HG03139 (cell line): ENCODE results near the gene DNAJC16.

Experiments
- ATAC-seq: cut with Tn5 transposase; IDR thresholded peaks from one replicate; pipeline ENCODE4 v1.9.1; 2021; ENCODE audit not compliant: unreplicated experiment

The DNAJC16 gene

DNA sequence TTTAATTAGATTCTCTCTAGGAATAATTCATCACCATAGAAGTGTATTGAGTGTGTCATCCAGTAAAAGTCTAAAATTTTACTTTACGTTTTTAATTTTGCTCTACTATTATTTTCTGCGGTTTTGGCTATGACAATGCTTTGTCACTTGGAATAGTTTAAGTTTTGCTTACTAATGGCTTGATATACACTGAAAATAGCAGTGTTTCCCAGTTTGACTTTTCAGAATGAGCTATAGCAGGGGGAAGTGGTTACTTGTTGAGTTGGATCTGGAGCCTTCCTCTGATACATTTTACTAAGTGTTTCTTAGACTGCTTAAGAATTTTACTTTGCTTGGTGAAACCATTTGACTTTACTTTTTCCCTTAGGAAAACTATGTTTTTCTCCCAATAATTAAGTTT is 5.0 kb downstream of the DNAJC16 start:
- ATAC-seq = no peak

DNA sequence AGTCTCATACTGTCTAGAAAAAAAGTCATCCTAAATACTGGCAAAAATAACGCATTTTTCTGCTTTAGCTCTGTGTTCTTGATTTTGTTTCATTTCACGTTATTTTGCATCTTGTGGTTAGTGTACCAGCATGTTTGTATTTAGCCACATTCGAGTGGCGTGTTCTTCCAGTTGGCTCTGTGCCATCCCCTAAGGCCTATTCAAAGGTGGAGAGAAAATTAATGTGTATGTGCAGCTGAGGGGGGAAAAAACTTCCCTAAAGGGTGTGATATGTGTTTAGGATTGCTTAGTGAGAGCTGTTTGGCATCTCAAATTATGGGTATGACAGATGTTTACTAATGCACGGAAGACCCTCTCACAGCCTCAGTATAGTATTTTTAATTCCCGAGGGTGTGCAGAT is 12.1 kb downstream of the DNAJC16 start:
- ATAC-seq = no peak

DNA sequence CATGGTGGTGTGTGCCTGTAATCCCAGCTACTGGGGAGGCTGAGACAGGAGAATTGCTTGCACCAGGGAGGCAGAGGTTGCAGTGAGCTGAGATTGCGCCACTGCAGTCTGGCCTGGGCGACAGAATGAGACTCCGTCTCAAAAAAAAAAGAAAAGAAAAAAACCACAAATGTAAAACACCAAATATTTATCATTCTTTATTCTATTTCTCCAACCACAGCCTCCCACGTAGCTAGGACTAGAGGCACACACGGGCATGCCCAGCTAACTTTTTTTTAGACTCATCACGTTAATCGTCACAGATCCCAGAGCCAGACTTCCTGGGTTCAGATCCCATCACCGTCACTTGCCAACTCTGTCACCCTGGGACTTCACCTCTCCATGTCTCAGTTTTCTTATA is 13.5 kb downstream of the DNAJC16 start:
- no peak for ATAC-seq

DNA sequence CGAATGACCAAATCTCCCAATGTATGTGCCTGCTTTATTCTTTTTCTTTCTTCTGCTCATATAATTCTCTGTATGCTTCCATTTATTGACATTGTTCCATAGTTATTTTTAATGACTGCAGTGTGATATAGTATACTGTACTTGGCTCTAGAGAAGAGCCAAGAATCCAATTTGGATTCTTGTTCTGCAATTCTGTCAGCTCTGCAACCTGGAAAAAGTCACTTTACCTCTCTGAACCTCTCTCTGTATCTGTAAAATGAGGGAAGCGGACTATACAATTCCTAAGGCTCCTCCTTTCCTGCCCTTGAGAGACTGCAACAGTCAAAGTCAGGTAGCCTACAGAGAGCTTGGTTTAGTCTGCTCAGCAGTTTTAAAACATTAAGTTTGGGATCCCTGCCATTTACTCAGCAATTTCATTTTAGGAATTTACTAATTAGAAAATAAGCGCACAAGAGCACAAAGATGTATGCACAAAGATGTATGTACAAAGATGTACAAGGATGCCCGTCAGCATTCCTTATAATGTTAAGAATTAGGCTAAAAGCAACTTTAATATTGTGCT is 14.7 kb downstream of the DNAJC16 start:
- no peak for ATAC-seq

DNA sequence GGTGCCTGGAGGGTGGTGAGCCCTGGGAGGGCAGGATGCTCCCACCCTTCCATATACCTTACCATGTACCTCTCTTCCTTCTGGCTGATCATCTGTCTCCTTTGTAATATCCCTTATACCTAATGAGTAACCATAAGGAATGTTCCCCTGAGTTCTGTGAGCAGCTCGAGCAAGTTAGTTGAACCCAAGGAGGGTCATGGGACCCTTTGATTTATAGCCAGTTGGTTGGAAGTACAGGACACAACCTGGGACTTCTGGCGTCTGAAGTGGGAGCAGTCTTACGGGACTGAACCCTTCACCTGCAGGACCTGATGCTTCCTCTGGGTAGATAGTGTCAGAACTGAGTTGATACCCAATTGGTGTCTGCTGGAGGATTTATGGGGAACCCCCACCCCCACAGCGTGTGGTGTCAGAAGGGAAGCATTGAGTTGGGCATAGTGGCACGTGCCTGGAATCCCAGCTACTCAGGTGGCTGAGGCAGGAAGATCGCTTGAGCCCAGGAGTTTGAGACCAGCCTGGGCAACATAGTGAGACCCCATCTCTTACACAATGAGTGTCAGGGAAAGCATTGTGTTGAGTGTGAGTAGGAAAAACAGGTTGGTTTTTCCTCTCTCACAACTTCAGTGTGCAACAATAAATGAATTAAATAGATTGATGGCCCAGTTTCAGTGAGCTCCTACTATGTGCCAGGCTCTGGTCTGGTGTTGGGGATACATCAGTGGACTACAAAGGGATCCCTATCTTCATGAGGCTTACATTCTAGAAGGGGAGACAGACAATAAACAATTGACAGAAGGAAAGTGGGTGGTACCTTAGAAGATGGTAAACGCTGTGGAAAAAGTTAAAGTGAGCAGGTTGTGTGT is 16.0 kb downstream of the DNAJC16 start:
- ATAC-seq = no peak

DNA sequence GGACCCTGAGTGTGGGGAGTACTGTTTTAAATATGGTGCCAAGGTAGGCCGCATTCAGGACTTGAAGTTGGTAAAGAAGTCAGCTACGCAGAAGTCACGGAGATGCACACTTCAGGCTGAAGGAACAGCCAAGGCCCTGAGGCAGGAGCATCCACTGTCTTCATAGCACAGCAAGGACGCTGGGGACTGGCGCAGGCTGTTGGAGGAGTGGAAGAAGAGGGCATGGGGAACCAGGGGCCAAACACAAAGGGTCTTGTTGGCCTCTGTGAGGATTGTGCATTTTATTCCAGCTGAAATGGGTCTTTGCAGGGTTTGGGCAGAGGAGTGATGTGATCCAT is 16.6 kb downstream of the DNAJC16 start:
- ATAC-seq = no peak

DNA sequence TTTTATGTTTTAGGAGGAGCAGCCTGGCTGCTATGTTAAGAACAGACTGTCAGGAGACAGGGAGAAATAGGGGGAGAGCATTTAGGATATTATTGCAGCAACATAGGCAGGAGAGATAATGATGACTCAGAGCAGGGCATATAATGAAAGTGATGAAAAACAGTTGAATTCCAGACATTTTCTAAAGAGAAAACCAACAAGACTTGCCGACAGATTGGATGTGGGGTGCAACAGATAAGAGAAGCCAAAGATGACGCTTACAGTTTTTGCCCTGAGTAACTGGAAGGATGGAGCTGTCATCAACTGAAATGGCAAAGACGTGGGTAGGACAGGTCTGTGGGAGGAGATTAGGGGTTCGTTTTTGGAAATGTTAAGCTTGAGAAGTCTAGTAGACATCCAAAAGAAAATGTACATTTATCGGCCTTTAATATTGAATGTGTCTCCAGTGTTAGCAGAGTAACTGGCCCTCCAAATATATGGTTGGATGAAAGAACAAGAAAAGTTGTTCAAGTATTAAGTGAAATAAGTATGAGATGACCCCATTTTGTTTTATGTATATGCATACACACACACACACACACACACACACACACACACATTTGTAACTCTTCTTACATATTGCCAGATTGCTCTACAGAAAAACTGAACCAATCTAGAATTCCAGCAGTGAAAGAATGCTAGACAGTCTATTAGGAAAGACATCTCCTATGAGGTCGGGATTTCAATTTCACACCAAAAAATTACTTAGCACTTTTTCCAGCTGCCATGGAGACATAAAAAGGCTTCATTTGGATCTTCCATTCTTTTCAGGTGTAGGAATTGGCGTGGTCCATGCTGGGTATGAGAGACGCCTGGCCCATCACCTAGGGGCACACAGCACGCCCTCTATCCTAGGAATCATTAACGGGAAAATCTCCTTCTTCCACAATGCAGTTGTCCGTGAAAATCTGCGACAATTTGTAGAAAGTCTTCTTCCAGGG is 17.2 kb downstream of the DNAJC16 start:
- ATAC-seq = no peak

DNA sequence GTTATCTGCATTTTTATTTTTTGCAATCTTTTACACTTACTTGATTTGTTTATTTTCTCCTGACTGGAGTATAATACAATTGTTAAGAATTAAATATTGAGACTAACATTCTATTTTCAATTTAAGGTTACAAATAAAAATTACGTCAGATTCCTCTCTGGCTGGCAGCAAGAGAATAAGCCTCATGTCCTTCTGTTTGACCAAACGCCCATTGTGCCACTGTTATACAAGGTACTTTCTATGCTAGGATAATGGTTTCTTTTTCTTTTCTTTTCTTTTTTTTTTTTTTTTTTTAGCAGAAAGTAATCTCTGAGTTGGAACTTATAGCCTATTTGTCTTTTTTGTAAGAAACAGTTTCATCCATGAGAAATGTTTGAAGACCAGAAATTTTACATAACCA is 20.0 kb downstream of the DNAJC16 start:
- no peak for ATAC-seq

DNA sequence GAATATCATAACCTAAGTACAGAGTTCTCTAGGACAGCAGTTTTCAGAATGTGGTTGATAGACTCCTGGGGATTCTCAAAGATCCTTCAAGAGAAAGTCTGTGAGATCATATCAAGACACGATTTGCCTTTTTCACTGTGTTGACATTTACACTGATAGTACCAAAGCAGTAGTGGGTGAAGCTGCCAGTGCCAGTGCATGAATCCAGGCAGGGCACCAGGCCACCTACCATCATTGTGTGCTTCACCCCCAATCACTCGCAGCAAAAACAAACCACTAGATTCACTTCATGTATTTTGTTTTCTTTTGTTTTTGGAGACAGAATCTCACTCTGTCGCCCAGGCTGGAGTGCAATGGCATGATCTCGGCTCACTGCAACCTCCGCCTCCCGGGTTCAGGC is 23.9 kb downstream of the DNAJC16 start:
- ATAC-seq = no peak

DNA sequence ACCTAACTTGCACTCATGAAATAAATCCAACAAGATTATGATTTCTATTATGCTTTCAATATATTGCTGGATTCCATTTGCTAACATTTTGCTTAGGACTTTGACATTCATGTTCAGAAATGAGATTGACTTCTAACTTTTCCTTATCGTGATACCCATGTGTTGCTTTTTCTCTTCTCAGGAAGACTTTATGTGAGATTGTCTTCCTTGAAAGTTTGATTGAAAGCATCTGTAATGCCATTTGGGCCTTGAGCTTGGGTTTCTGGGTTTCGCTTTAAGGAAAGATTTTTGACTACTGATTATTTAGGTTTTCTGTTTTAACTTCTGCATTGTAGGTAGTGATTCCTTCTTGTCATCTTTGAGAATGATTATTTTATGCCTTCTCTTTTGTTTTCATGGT is 30.4 kb downstream of the DNAJC16 start:
- ATAC-seq = no peak

DNA sequence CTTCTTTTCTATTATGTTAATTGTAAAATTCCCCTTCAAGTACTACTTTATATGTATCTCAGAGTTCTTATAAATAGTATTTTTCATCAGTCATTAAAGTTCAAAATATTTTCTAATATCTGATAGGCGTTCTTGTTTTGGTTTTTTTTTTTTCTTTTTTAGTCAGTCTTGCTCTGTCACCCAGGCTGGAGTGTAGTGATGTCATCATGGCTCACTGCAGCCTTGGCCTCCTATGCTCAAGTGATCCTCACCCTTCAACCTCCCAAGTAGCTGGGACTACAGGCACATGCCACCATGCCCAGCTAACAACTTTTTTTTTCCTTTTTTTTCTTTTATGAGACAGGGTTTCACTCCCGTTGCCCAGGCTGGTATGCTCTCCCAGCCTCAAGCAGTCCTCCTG is 30.9 kb downstream of the DNAJC16 start:
- ATAC-seq = no peak

DNA sequence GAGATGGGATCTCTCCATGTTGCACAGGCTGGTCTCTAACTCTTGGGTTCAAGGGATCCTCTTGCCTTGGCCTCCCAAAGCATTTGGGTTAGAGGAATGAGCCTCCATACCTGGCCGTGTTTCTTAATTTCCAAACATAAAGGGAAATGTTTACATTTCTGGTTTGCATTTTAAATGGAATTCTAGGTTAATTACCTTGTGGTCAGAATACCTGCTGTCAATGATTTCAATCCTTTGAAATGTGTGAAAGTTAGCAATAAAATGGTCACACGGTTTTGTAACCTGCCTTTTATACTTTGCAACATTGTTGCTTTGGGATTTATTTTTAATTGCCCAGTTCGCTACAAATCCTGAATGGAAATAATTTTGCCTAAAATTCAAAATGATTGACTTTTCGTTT is 31.9 kb downstream of the DNAJC16 start:
- ATAC-seq = no peak

DNA sequence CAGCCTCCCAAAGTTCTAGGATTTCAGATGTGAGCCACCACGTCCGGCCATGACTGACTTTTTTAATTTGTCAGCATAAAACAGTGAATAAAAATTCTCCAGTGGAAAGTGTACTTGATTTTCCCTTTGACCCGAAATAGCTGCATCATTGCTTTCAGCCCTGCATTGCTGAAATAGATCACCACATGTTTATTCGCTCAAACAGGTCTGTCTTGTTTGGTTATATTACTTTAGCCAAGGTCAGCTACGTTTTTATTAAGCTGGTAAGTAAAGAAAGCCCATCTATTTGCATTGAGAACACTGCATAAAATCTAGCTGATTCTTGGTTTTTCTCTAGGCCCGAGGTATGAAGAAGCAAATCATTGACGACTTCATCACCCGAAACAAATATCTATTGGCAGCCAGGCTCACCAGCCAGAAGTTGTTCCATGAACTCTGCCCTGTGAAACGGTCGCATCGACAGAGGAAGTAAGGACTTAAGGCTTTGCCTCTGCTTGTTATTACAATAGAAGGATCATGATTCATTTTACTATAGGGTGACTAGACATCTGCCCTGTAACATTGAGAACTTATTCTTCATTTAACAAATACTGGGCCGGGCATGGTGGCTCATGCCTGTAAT is 32.7 kb downstream of the DNAJC16 start:
- ATAC-seq = no peak

DNA sequence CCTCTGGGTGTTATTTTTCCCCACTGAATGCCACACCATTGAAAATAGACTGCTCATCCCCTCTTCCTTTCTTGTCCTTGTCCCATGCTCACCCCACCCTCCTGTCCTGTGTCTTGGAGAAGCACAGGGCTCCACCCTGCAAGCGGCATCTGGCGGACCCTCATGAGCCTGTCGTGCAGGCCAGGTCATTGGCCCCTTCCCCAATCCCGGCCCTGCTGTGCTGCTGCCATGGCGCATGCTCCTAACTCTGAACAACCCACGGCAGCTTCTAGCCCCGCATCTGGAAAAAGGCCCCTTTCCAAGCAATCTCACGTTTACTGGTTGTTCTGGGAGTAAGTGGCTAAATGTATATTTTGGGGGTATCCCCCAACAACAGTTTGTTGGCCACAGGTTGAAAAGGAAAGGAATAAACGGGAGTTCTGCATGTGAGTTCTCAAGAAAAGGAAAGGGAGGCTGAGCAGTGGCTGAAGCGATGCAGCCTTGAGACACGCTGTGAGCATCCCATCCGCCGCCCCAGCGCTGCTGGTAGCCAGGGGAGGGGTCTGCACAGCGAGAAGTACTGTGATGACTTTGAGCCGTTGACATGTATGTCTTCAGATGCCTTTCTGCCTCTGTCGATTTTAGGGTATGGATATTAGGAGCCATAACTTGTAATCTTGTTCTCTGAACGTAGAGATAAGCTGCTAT is 41.9 kb downstream of the DNAJC16 start:
- ATAC-seq = no peak

DNA sequence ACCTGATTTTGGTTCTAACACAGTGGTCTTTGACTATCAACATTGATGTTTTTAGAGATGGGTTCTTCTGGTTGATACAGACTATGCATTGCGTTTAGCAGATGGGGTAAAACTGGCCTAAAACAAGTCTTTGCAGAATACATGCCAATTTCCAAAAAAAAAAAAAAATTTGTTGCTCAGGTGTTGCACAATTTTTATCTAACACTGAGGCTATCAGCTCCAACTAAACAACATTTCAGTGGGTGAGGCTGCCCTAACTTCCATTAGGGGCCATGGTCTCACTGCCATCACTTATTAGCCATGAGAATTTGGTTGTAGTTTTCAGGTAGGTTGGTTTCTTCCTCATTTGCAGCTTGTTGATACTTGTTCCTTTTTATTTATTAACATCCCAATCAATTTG is 44.2 kb downstream of the DNAJC16 start:
- no peak for ATAC-seq

DNA sequence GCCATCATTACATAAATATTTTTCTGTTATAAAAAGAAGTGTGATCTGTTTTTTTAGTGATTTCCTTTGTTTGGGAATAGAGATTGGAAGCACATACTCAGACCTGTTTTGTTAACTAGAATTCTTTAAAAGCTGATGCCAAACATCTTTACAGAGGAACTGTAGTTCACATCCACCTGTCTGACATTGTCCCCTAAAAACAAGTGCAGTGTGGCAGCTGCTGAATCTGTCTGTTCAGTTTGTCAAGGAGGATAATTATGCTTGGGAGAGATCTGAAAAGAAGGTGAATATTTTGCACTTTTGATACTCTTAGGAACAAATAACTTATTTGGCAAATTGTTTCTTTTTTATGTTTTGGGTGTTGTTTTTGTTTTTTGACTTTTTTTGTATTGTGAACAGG is 44.6 kb downstream of the DNAJC16 start:
- ATAC-seq = no peak

DNA sequence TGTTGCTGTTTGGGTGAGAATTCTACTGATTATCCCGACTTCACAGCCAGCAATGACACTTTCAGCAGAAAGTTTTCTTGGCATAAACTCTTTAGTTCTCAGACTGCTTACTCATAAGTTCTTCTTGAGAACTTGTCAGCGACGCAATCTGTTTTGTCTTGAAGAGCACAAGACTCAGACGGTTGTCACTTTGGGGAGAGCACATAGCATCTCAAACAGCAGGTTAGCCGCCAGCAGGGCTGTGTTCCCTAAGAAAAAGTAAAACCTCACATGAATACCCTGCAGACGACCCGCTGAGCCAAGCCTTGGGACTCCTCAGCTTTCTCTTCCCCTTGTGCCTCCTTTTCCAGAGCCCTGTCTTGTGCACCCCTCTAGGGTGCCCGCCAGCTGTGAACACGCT is 46.8 kb downstream of the DNAJC16 start:
- ATAC-seq = no peak

DNA sequence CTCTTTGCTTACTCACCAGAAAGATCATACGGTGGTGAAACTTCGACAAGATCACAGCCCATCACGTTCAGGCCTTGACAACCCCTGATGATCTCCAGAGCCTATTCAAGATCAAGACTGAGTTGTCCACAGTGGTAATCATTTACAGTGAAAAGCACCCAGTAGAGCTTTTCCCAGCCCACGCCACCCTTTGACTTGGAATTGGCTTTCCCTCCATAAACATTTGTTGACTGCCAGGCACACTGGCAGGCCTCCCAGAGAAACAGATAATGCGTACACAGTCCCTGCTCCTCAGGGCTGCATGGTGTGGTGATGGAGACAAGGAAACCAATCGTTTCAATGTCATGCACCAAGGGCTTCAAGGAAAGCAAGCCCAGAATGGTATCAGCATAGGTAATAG is 48.1 kb downstream of the DNAJC16 start:
- no peak for ATAC-seq

DNA sequence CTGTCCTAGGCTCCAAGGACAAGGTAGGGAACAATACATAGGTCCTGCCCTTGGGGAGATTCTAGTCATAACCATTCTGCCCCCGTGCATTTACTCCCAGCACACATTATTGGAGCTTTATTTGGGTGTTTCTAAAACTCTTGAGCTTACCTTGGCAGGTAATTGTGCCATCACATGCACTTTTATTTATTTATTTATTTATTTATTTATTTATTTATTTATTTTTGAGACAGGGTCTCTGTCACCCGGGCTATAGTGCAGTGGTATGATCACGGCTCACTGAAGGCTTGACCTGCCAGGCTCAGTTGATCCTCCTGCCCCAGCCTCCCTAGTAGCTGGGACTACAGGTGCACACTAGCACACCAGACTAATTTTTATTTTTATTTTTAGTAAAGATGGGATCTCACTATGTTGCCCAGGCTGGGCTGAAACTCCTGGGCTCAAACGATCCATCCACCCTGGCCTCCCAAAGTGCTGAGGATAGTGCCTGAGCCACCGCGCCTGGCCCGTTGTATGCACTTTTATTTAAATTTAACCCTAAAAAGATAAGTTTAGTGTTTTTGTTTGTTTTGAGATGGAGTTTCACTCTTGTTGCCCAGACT is 49.0 kb downstream of the DNAJC16 start:
- no peak for ATAC-seq

DNA sequence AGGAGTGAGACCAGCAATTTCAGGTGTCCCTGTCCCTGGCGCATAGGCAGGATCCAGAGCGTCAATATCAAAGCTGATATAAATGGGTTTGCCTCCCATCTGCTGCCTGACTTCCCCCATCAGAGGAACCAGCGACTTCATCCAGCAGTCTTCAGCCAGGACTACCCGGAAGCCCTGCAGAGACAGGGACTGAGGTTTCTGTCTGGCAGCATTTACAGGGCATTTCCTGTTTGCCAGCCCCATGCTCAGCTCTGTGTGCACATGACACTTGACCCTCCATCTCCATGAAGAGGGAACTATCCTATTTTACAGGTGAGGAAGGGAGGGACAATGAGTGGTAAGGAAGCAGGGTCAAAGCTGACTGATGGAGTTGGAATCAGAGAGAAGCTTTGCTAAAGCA is 51.0 kb downstream of the DNAJC16 start:
- ATAC-seq = no peak
